Keratinocyte (primary cell): ENCODE data around the gene UBL5. TPM values are rescaled to one million over a fixed set of nuclear protein-coding genes. Genes with fewer than 3 reads are reported as not detected.

Source experiments
- DNase-seq: peaks from one replicate; pipeline ENCODE4 v3.0.0-alpha.2; 2011; ENCODE audit warnings: low read depth, missing footprints, low spot score
- FAIRE-seq: peaks from 2 replicates; lab custom pipeline; 2011; peaks lifted over from hg19 to GRCh38; lab: Jason Lieb, UNC
- H2AFZ ChIP-seq: 2 replicates; pipeline ENCODE4 v1.6.0; 2012; ENCODE audit warnings: low read length, control low read depth, inconsistent platforms; ENCODE audit not compliant: control insufficient read depth
- H3K27ac ChIP-seq: 2 replicates; pipeline ENCODE4 v1.5.1; 2011; ENCODE audit warnings: low read length; ENCODE audit not compliant: control insufficient read depth, insufficient read depth
- H3K27me3 ChIP-seq: 3 replicates; pipeline ENCODE4 v1.6.0; 2011; ENCODE audit warnings: low read length; ENCODE audit not compliant: control insufficient read depth, insufficient read depth; ENCODE audit errors: extremely low read depth
- H3K36me3 ChIP-seq, 2 experiments: 2 replicates in 1 of 2; 3 replicates in 1 of 2; pipeline ENCODE4 v1.5.1; 2011; ENCODE audit warnings: low read length in 2 of 2, mild to moderate bottlenecking in 1 of 2; ENCODE audit not compliant: control insufficient read depth in 2 of 2, insufficient read depth in 2 of 2; ENCODE audit errors: extremely low read depth in 1 of 2
- H3K4me1 ChIP-seq: 3 replicates; pipeline ENCODE4 v1.5.1; 2011; ENCODE audit warnings: low read length; ENCODE audit not compliant: control insufficient read depth, insufficient read depth; ENCODE audit errors: extremely low read depth
- H3K4me2 ChIP-seq: 3 replicates; pipeline ENCODE4 v1.6.0; 2011; ENCODE audit warnings: low read depth, low read length; ENCODE audit not compliant: control insufficient read depth, insufficient read depth; ENCODE audit errors: extremely low read depth
- H3K4me3 ChIP-seq, 3 experiments: fragments of 200-600 bp in 1 of 3; sonication (generic) in 1 of 3; 2 replicates in 2 of 3; 3 replicates in 1 of 3; pipeline ENCODE4 v1.5.1; 2011 to 2016; ENCODE audit warnings: low read length in 3 of 3, mild to moderate bottlenecking in 3 of 3, control low read depth in 2 of 3, inconsistent platforms in 1 of 3, low read depth in 1 of 3, mixed read lengths in 1 of 3, mixed run types in 1 of 3, moderate library complexity in 1 of 3; ENCODE audit not compliant: control insufficient read depth in 2 of 3, insufficient read depth in 2 of 3; ENCODE audit errors: extremely low read depth in 1 of 3
- H3K79me2 ChIP-seq: 2 replicates; pipeline ENCODE4 v1.6.0; 2012; ENCODE audit warnings: low read length; ENCODE audit not compliant: control insufficient read depth, insufficient read depth
- H3K9ac ChIP-seq: 3 replicates; pipeline ENCODE4 v1.6.0; 2011; ENCODE audit warnings: low read length; ENCODE audit not compliant: control insufficient read depth, insufficient read depth; ENCODE audit errors: extremely low read depth
- H3K9me1 ChIP-seq: 3 replicates; pipeline ENCODE4 v1.6.0; 2011; ENCODE audit warnings: low read length; ENCODE audit not compliant: control insufficient read depth, insufficient read depth; ENCODE audit errors: extremely low read depth
- H3K9me3 ChIP-seq: 2 replicates; pipeline ENCODE4 v1.5.1; 2012; ENCODE audit warnings: low read depth, low read length; ENCODE audit not compliant: control insufficient read depth
- H4K20me1 ChIP-seq: 3 replicates; pipeline ENCODE4 v1.6.0; 2011; ENCODE audit warnings: low read length; ENCODE audit not compliant: control insufficient read depth, insufficient read depth; ENCODE audit errors: extremely low read depth
- EZH2 ChIP-seq: IDR thresholded peaks from one replicate; pipeline ENCODE4 v1.6.1; 2012; ENCODE audit warnings: inconsistent platforms, mild to moderate bottlenecking, low read length, moderate library complexity
- dilution Hi-C: fragments of 300-500 bp; cut with MboI; formaldehyde crosslinking; loops from one replicate; pipeline ENCODE4 v1.7.0; 2020; ENCODE audit warnings: low sequenced_read_pairs; ENCODE audit not compliant: extremely low pct_ligation_motif_present
- polyA plus RNA-seq, 5 experiments: library from polyadenylated mRNA; depleted of rRNA in 3 of 5; stranded (reverse) in 3 of 5; stranded (forward) in 1 of 5; unstranded in 1 of 5; fragments of >200 nt; gene quantifications; 1 replicate in 1 of 5; 2 replicates in 3 of 5; 3 replicates in 1 of 5; pipeline versions ENCODE4 v1.2.1 to v1.2.3, GENCODE V29; 2011 to 2012; ENCODE audit warnings: missing spikeins in 2 of 5, low read depth in 1 of 5, low replicate concordance in 1 of 5
- TF ChIP-seq, protein P1 (sequence below), 3 experiments: IDR thresholded peaks in 1 of 3; conservative IDR thresholded peaks in 1 of 3; optimal IDR thresholded peaks in 1 of 3; 2 replicates in 2 of 3; 3 replicates in 1 of 3; pipeline versions ENCODE3 to v1.5.1; 2011; ENCODE audit warnings: low read length in 3 of 3, mild to moderate bottlenecking in 3 of 3, moderate library complexity in 2 of 3, control low read depth in 1 of 3, inconsistent platforms in 1 of 3; ENCODE audit not compliant: insufficient read depth in 2 of 3; ENCODE audit errors: extremely low read depth in 1 of 3

The UBL5 gene
- polyA plus RNA-seq, 1 donor (not counting 4 experiments of a cell fraction or from before 2014, with no cell fraction given): 995 TPM

DNA sequence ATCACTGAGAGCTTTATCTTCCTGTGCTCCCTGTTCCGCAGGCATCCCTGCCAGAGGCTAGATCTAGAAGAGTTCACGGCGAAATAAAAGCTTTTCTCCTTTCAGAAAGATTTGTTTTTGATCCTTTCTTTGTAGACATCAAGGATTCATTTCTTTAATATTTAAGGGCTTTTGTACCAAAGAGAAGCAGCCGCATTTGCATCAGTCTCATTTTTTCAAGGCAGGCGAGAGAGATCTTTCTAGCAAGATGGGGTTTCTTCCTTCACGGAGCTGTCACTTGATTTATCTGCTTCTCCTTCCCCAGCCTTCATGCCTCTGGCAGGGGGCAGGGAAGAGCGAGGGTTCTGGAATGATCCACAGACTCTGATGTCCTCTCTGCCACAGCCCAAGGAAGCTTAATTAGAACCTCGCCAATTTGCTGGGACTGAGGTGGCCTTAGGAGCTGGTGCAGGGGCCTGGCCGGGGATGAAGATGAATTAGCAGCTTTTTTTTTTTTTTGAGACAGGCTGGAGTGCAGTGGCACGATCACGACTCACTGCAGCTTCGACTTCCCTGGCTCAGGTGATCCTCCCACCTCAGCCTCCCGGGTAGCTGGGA is 47.4 kb downstream of the UBL5 start:
- Histone ChIP-seq H3K27me3 (no peaks in the 10 kb centered on the region), H3K4me3 (no peak overlapping the region), H3K4me1 (peaks cover 13% of the 10 kb centered on the region), H3K36me3 (no peaks in the 10 kb centered on the region), H3K79me2 (no peaks in the 10 kb centered on the region), H3K9ac (no peak overlapping the region), H3K4me2 (no peak overlapping the region), H4K20me1 (no peaks in the 10 kb centered on the region), H3K9me1 (no peaks in the 10 kb centered on the region), H3K27ac (no peak overlapping the region), H2AFZ (no peak overlapping the region), H3K9me3 (no peaks in the 10 kb centered on the region)
- TF ChIP-seq, protein P1, sequence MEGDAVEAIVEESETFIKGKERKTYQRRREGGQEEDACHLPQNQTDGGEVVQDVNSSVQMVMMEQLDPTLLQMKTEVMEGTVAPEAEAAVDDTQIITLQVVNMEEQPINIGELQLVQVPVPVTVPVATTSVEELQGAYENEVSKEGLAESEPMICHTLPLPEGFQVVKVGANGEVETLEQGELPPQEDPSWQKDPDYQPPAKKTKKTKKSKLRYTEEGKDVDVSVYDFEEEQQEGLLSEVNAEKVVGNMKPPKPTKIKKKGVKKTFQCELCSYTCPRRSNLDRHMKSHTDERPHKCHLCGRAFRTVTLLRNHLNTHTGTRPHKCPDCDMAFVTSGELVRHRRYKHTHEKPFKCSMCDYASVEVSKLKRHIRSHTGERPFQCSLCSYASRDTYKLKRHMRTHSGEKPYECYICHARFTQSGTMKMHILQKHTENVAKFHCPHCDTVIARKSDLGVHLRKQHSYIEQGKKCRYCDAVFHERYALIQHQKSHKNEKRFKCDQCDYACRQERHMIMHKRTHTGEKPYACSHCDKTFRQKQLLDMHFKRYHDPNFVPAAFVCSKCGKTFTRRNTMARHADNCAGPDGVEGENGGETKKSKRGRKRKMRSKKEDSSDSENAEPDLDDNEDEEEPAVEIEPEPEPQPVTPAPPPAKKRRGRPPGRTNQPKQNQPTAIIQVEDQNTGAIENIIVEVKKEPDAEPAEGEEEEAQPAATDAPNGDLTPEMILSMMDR (optimal IDR thresholded peaks at IDR 0.05 in 1 of 3, IDR thresholded peaks at IDR 0.05 in 1 of 3, conservative IDR thresholded peaks at IDR 0.05 in 1 of 3; ENCODE audit: extremely low read depth in 1 of 3, insufficient read depth in 2 of 3, low read length in 3 of 3): no peak
- TF ChIP-seq EZH2: no peak
- dilution Hi-C loops: no loop called here
- FAIRE-seq (no peak), DNase-seq (no peak)

GRCh38 chr19:9875796-9876195 is 48.1 kb downstream of the UBL5 start:
- H3K9ac ChIP-seq: no peak overlapping the region
- no peak overlapping the region for H2AFZ ChIP-seq
- TF ChIP-seq, protein P1 (optimal IDR thresholded peaks at IDR 0.05 in 1 of 3, IDR thresholded peaks at IDR 0.05 in 1 of 3, conservative IDR thresholded peaks at IDR 0.05 in 1 of 3; ENCODE audit: extremely low read depth in 1 of 3, insufficient read depth in 2 of 3, low read length in 3 of 3): no peak
- no peak for TF ChIP-seq EZH2
- no peaks in the 10 kb centered on the region for H3K79me2 ChIP-seq
- H3K9me1 ChIP-seq: no peaks in the 10 kb centered on the region
- no peaks in the 10 kb centered on the region for H3K27me3 ChIP-seq
- H3K36me3 ChIP-seq: no peaks in the 10 kb centered on the region
- DNase-seq: no peak
- no peaks in the 10 kb centered on the region for H4K20me1 ChIP-seq
- no peak overlapping the region for H3K4me3 ChIP-seq
- H3K9me3 ChIP-seq: no peaks in the 10 kb centered on the region
- H3K4me2 ChIP-seq: no peak overlapping the region
- H3K4me1 ChIP-seq: peaks cover 13% of the 10 kb centered on the region
- no peak overlapping the region for H3K27ac ChIP-seq
- dilution Hi-C loops: no loop called here
- no peak for FAIRE-seq
